HCT116 (cell line): Measurements from ENCODE around the gene MAPKAPK3.

Source experiments
- ELF1 ChIP-seq: IDR thresholded peaks from 2 replicates; pipeline ENCODE4 v1.6.1; 2012; ENCODE audit warnings: low read depth, borderline replicate concordance
- EZH2 ChIP-seq: fragments of 200-600 bp; sonication (generic); IDR thresholded peaks from 2 replicates; pipeline ENCODE4 v1.6.1; 2017; ENCODE audit warnings: antibody characterized with exemption, mixed run types
- JUND ChIP-seq: IDR thresholded peaks from 2 replicates; pipeline ENCODE4 v1.6.1; 2012
- POLR2A ChIP-seq: IDR thresholded peaks from 2 replicates; pipeline ENCODE4 v1.7.0; 2011; ENCODE audit warnings: borderline replicate concordance; ENCODE audit not compliant: insufficient read depth, insufficient read length; ENCODE audit errors: extremely low read depth
- POLR2AphosphoS5 ChIP-seq: IDR thresholded peaks from 2 replicates; pipeline ENCODE4 v1.6.1; 2011; ENCODE audit warnings: mild to moderate bottlenecking, low read depth, low read length, moderate library complexity
- SP1 ChIP-seq: IDR thresholded peaks from 2 replicates; pipeline ENCODE4 v1.6.1; 2012; ENCODE audit warnings: low read depth
- ZNF274 ChIP-seq: fragments of 200-500 bp; sonication (Bioruptor generic); IDR thresholded peaks from 2 replicates; pipeline ENCODE4 v1.6.1; 2014; ENCODE audit warnings: mild to moderate bottlenecking, low read depth, low read length, inconsistent platforms
- TF ChIP-seq, protein P1 (sequence below), 3 experiments: fragments of 200-600 bp in 1 of 3; sonication (generic) in 1 of 3; IDR thresholded peaks in 2 of 3; conservative IDR thresholded peaks in 1 of 3; 2 replicates each; pipeline ENCODE4 v1.5.1; 2012 to 2017; ENCODE audit warnings: low read depth in 2 of 3, low read length in 2 of 3, antibody characterized with exemption in 1 of 3, borderline replicate concordance in 1 of 3, control low read depth in 1 of 3, mild to moderate bottlenecking in 1 of 3, mixed read lengths in 1 of 3, mixed run types in 1 of 3, moderate library complexity in 1 of 3; ENCODE audit not compliant: insufficient read depth in 1 of 3
- TF ChIP-seq, protein P2 (sequence below): IDR thresholded peaks from 2 replicates; pipeline ENCODE4 v1.6.1; 2012; ENCODE audit warnings: low read depth

- no peak for TF ChIP-seq POLR2AphosphoS5
- TF ChIP-seq ELF1 = no peak
- TF ChIP-seq, protein P1, sequence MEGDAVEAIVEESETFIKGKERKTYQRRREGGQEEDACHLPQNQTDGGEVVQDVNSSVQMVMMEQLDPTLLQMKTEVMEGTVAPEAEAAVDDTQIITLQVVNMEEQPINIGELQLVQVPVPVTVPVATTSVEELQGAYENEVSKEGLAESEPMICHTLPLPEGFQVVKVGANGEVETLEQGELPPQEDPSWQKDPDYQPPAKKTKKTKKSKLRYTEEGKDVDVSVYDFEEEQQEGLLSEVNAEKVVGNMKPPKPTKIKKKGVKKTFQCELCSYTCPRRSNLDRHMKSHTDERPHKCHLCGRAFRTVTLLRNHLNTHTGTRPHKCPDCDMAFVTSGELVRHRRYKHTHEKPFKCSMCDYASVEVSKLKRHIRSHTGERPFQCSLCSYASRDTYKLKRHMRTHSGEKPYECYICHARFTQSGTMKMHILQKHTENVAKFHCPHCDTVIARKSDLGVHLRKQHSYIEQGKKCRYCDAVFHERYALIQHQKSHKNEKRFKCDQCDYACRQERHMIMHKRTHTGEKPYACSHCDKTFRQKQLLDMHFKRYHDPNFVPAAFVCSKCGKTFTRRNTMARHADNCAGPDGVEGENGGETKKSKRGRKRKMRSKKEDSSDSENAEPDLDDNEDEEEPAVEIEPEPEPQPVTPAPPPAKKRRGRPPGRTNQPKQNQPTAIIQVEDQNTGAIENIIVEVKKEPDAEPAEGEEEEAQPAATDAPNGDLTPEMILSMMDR (IDR thresholded peaks at IDR 0.05 in 2 of 3, conservative IDR thresholded peaks at IDR 0.05 in 1 of 3; ENCODE audit: borderline replicate concordance in 1 of 3, insufficient read depth in 1 of 3, low read depth in 2 of 3, low read length in 2 of 3) = no peak
- TF ChIP-seq SP1 = no peak
- TF ChIP-seq EZH2 = no peak
- TF ChIP-seq POLR2A = no peak
- TF ChIP-seq, protein P2, sequence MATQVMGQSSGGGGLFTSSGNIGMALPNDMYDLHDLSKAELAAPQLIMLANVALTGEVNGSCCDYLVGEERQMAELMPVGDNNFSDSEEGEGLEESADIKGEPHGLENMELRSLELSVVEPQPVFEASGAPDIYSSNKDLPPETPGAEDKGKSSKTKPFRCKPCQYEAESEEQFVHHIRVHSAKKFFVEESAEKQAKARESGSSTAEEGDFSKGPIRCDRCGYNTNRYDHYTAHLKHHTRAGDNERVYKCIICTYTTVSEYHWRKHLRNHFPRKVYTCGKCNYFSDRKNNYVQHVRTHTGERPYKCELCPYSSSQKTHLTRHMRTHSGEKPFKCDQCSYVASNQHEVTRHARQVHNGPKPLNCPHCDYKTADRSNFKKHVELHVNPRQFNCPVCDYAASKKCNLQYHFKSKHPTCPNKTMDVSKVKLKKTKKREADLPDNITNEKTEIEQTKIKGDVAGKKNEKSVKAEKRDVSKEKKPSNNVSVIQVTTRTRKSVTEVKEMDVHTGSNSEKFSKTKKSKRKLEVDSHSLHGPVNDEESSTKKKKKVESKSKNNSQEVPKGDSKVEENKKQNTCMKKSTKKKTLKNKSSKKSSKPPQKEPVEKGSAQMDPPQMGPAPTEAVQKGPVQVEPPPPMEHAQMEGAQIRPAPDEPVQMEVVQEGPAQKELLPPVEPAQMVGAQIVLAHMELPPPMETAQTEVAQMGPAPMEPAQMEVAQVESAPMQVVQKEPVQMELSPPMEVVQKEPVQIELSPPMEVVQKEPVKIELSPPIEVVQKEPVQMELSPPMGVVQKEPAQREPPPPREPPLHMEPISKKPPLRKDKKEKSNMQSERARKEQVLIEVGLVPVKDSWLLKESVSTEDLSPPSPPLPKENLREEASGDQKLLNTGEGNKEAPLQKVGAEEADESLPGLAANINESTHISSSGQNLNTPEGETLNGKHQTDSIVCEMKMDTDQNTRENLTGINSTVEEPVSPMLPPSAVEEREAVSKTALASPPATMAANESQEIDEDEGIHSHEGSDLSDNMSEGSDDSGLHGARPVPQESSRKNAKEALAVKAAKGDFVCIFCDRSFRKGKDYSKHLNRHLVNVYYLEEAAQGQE = no peak
- no peak for TF ChIP-seq ZNF274
- TF ChIP-seq JUND = no peak
These were observed 40.9 kb downstream of the MAPKAPK3 start for GRCh38 chr3:50657816-50658215.
